Measurements from ENCODE around the gene ERICH4. TPM values are rescaled to one million over a fixed set of nuclear protein-coding genes. Genes with fewer than 3 reads are reported as not detected.

ERICH4 gene
- total and polyA plus RNA-seq, 2 of the 8 experiments (the other 6 are each of a cell fraction or from before 2014, with no cell fraction given) = not detected

DNA sequence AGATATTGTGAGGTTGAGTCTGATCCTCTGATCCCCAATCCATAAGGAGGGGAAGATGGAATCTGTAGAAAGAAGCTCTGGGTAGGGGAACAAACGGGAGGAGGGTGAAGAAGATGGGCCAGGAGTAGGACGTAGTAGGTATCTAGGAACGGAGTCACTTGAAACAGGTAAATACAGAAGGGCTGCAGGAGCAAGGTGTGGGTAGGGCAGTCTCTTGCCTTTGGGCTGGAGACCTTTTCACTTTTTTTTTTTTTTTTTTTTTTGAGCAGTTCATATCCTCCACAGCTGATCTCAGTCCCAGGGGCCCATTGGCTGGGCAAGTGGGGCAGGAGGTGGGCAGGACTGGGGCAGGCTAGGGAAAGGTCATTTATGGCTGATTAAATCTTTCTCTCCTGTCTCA lies 43.9 kb upstream of the ERICH4 start:
- Histone ChIP-seq H3K4me1 (replicated peaks in 1 of 4; ENCODE audit: control insufficient read depth in 3 of 4, insufficient read depth in 4 of 4, low read length in 3 of 4) (peaks cover 0 to 5% (median 0%) of the 10 kb centered on the region in 4 experiments; a peak in 5 of 7 replicates), H4K91ac (replicated peaks; ENCODE audit: insufficient read length, low read length) (no peak overlapping the region), H3K79me2 (ENCODE audit: control insufficient read depth in 1 of 2, insufficient read depth in 2 of 2, low read length in 2 of 2) (peaks cover 0 to 33% of the 10 kb centered on the region in 2 experiments; a peak in 2 of 4 replicates), H2AFZ (ENCODE audit: low read length) (no peak overlapping the region), H3K79me1 (ENCODE audit: low read depth, low read length) (peaks cover 10% of the 10 kb centered on the region; the same call in 1 of the 2 replicates), H4K5ac (ENCODE audit: insufficient read length, low read depth, low read length) (no peak overlapping the region), H2BK12ac (ENCODE audit: low read depth, low read length) (no peak overlapping the region), H3K9me3 (ENCODE audit: insufficient read depth in 2 of 2, low read depth in 1 of 2, low read length in 1 of 2) (no peaks in the 10 kb centered on the region), H3K4me3 (ENCODE audit: extremely low read depth in 1 of 4, insufficient read depth in 2 of 4, low read depth in 3 of 4, low read length in 4 of 4) (peak overlapping the region in 2 of 4 experiments; percentile 98 to 99; a peak in 2 of 8 replicates), H2BK20ac (ENCODE audit: low read length) (no peak overlapping the region), H2BK15ac (ENCODE audit: low read length) (no peak overlapping the region), H3K14ac (ENCODE audit: insufficient read length) (no peak overlapping the region), H2BK120ac (replicated peaks; ENCODE audit: low read depth, low read length) (no peak overlapping the region), H3K4me2 (ENCODE audit: insufficient read depth in 1 of 2, low read depth in 2 of 2, low read length in 2 of 2) (peak overlapping the region; percentile 77 to 90; a peak in 2 of 4 replicates), H3K18ac (ENCODE audit: extremely low read depth, low read length) (no peak overlapping the region), H3K23ac (ENCODE audit: insufficient read length) (no peak overlapping the region), H3K9ac (replicated peaks in 1 of 4; ENCODE audit: extremely low read depth in 1 of 4, low read depth in 3 of 4, low read length in 3 of 4) (0 out of 7 replicates have a peak overlapping the region, but pooled peaks of 1 of the 4 experiments have one; percentile 40), H4K8ac (ENCODE audit: extremely low read depth, insufficient read depth, low read length) (no peak overlapping the region), H3K56ac (replicated peaks; ENCODE audit: insufficient read length, low read depth, low read length) (no peak overlapping the region), H2BK5ac (ENCODE audit: low read depth, low read length) (no peak overlapping the region), H3K36me3 (ENCODE audit: control insufficient read depth in 2 of 4, insufficient read depth in 4 of 4, low read length in 3 of 4) (no peaks in the 10 kb centered on the region), H2AK5ac (ENCODE audit: low read depth, low read length) (no peak overlapping the region), H4K20me1 (replicated peaks in 1 of 2; ENCODE audit: control insufficient read depth in 1 of 2, insufficient read depth in 2 of 2, low read length in 2 of 2) (peaks cover 0 to 1% of the 10 kb centered on the region in 2 experiments), H3K23me2 (ENCODE audit: low read depth, low read length) (peaks cover 4% of the 10 kb centered on the region), H3K27me3 (replicated peaks in 1 of 4; ENCODE audit: control insufficient read depth in 3 of 4, extremely low read depth in 1 of 4, insufficient read depth in 3 of 4, low read length in 3 of 4) (no peaks in the 10 kb centered on the region), H3K27ac (ENCODE audit: low read depth, low read length) (no peak overlapping the region), H3K4ac (replicated peaks; ENCODE audit: insufficient read length, low read depth, low read length) (no peak overlapping the region)
- FAIRE-seq (no peak), DNase-seq (ENCODE audit: low read depth in 1 of 2, low spot score in 2 of 2) (no peak)
- ChIA-PET CTCF (ENCODE audit: partially characterized antibody) (interaction anchor here (0.8 to 1.2 kb wide), 2 partner anchors 9 to 46 kb away, joined by 3 read pairs; no protein-coding TSS in a partner anchor), POLR2A (ENCODE audit: partially characterized antibody) (interaction anchor here (1.5 to 2.0 kb wide), 3 partner anchors 9 to 40 kb away, joined by 7 to 10 read pairs (median 9); partner anchors contain the start of genes B3GNT8 and DMAC2)
- WGBS, 2 experiments (ENCODE audit: extremely low coverage in 1 of 2, insufficient coverage in 1 of 2, insufficient read length in 1 of 2, insufficient replicate concordance in 2 of 2, low coverage in 1 of 2, low lambda C conversion rate in 2 of 2, missing lambda C conversion rate in 1 of 2) = 89% methylated on average over 3 of the region's 3 CpGs; no CpG with 5 or more reads in 1 of the 2 experiments
- TF ChIP-seq, protein P1, sequence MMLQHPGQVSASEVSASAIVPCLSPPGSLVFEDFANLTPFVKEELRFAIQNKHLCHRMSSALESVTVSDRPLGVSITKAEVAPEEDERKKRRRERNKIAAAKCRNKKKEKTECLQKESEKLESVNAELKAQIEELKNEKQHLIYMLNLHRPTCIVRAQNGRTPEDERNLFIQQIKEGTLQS (IDR thresholded peaks at IDR 0.05; ENCODE audit: insufficient read depth, low read depth, low read length) = no peak
- no peak for TF ChIP-seq POLR2AphosphoS5 (IDR thresholded peaks at IDR 0.05; ENCODE audit: low read depth, low read length)
- TF ChIP-seq HDAC6 (IDR thresholded peaks at IDR 0.05; ENCODE audit: low read depth, low read length) = no peak
- no peak for TF ChIP-seq TBP (IDR thresholded peaks at IDR 0.05; ENCODE audit: low read depth, low read length)
- no peak for TF ChIP-seq POU5F1 (IDR thresholded peaks at IDR 0.05; ENCODE audit: low read depth, low read length)
- TF ChIP-seq, protein P2, sequence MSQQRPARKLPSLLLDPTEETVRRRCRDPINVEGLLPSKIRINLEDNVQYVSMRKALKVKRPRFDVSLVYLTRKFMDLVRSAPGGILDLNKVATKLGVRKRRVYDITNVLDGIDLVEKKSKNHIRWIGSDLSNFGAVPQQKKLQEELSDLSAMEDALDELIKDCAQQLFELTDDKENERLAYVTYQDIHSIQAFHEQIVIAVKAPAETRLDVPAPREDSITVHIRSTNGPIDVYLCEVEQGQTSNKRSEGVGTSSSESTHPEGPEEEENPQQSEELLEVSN (IDR thresholded peaks at IDR 0.05) = no peak
- no peak for TF ChIP-seq CBX5 (IDR thresholded peaks at IDR 0.05; ENCODE audit: low read depth, low read length)
- TF ChIP-seq, protein P3, sequence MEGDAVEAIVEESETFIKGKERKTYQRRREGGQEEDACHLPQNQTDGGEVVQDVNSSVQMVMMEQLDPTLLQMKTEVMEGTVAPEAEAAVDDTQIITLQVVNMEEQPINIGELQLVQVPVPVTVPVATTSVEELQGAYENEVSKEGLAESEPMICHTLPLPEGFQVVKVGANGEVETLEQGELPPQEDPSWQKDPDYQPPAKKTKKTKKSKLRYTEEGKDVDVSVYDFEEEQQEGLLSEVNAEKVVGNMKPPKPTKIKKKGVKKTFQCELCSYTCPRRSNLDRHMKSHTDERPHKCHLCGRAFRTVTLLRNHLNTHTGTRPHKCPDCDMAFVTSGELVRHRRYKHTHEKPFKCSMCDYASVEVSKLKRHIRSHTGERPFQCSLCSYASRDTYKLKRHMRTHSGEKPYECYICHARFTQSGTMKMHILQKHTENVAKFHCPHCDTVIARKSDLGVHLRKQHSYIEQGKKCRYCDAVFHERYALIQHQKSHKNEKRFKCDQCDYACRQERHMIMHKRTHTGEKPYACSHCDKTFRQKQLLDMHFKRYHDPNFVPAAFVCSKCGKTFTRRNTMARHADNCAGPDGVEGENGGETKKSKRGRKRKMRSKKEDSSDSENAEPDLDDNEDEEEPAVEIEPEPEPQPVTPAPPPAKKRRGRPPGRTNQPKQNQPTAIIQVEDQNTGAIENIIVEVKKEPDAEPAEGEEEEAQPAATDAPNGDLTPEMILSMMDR (IDR thresholded peaks at IDR 0.05; ENCODE audit: control extremely low read depth in 1 of 3, insufficient read depth in 1 of 3, low read depth in 1 of 3, low read length in 3 of 3) = no peak
- TF ChIP-seq GTF2F1 (IDR thresholded peaks at IDR 0.05; ENCODE audit: borderline replicate concordance, low read depth, low read length) = no peak
